HG03108 (cell line): ENCODE measurements around the gene NDUFC1.

ENCODE experiments used
- ATAC-seq: cut with Tn5 transposase; IDR thresholded peaks from one replicate; pipeline ENCODE4 v1.9.1; 2021; ENCODE audit warnings: moderate library complexity; ENCODE audit not compliant: unreplicated experiment

Gene NDUFC1

DNA sequence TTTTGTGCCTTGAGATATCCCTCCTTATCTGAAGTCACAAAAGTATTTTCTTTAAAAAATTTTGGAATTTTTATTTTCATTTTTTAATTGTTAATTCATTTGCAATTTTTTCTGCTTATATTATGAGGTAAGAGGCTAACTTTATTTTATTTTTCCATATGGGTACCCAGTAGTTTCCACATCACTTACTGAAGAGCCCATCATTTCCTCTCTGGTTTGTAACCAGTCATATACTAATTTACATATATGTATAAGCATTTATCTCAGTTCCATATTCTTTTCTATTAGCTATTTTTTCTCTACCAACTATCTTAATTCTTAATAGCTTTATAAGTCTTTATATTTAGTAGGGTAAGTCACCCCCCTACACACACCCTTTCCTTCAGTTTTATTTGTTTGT is 49.2 kb downstream of the NDUFC1 start:
- ATAC-seq = no peak

DNA sequence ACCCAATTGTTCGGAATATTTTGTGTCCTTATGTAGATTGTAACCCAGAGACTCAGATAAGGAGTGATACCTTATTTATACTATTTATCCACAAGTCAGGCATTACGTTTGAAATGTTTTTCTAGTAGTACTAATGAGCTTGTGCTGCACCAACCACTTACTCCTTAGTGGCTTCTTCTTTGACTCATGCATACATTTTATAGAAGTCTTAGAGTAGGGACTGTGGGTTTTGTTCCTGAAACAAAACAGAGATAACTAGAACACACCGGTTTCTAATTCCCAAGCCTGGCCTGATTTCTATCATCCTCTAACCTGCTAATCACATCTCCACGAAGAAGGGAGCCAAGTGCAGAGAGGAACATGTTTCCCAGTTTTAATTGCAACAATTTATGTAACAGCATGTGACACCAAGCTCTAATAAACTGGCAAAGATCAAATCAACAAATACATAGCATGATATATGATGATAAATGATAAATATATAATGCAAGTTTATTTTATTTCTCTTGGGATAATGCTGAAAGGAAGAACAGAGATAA is 54.5 kb downstream of the NDUFC1 start:
- ATAC-seq = no peak

DNA sequence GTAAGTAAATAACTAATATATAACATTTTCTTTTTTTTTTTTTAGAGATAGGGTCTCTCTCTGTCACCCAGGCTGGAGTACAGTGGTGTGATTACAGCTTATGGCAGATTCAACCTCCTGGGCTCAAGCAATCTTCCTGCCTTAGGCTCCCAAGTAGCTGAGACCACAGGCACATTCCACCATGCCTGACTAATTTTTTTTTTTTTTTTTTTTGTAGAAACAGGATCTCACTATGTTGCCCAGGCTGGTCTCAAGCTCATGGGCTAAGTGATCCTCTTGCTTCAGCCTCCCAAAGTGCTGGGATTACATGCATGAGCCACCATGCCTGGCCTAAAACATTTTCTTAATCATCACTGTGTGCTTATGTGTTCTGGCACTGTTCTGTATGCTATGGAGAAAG is 55.0 kb downstream of the NDUFC1 start:
- ATAC-seq = no peak

DNA sequence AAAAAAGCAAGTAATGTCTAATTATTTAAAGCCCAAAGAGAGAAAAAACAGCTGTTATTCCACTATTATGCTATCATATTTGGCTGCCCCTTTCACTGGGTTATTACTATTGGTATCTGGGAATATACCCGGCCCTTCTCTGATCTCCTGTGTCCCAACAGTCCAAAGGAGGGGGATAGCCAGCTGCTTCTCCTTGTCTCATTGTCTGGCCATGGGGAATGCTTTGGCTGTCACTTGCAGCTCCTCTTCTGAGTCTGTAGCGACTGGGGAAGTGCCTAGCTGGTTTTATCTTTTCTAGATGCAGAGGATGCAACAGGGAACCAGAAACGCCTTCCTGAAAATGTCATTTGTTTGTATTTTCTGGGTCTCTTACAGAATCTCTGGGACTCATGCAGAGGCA is 56.1 kb downstream of the NDUFC1 start:
- no peak for ATAC-seq

DNA sequence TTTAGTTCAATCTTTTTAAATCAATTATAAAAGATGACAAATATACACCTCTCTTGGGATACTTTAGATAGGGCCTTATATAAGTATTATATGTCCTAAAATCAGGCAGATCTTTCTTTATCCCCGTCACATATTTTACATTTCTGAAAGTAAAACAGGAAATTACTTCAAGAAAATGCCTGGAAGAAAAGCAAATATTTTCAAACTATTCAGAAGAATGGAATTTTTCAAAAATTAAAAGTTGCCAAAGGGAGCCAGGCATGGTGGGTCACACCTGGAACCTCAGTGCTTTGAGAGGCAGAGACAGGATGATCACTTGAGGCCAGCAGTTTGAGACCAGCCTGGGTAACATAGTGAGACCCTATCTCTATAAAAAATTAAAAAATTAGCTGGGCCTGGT is 56.7 kb downstream of the NDUFC1 start:
- ATAC-seq = no peak

DNA sequence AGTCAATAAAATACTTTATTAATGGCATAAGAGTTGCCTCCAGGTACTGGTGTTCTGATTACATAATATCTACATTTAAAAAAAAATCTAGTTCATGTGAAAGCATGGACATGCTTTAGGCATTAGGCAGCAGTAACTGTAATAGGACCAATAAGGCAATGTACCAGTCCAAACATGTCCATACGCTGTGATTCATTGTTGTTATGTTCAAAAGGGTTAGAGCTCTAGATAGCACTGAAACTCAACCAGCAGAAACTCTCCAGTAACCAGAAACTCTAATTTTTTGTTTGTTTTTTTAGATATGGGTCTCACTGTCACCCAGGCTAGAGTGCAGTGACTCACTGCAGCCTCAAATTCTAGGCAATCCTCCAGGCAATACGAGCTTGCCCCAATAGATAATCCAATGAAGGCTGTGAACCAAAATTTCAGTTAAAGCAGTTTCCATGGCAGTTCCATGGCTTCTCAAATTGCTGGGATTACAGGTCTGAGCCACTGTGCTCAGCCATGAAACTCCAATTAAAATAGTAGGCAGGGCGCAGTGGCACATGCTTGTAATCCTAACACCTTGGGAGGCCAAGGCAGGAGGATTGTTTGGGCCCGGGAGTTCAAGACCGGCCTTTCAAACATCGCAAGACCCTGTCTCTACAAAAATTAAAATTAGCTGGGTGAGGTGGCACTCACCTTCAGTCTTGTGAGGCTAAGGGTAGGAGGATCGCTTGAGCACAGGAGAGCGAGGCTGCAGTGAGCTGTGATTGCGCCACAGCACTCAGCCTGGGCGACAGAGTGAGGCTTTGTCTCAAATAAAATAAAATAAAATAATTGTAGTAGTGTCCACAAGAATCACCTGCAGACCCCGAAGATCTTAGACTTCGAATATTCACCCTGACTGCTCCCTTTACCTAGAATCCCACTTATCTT is 58.6 kb downstream of the NDUFC1 start:
- ATAC-seq = no peak

DNA sequence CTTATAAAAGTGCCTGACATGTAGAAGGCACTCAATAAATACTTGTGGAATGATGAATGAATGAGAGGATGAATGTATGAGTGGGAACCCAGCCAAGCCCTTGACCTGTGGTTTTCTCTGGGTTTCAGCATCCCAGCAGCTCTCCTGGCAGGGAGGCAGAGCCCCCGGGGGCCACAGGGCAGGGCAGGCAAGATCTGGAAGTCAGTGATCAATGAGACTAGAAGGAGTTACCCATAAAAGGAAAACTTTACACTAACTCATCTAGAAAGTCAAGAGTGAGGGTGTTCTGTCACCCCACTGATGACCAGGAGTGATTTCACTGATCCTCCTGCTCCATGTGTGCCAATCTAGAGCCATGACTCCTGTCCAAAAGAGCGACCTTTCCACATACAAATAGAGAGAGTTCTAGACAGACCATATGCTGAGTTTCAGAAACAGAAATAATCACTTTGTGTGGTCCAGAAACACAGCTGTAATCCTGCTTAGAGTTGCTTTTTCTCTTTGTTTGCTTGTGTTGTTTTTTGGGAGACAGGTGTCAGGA is 59.7 kb downstream of the NDUFC1 start:
- no peak for ATAC-seq

DNA sequence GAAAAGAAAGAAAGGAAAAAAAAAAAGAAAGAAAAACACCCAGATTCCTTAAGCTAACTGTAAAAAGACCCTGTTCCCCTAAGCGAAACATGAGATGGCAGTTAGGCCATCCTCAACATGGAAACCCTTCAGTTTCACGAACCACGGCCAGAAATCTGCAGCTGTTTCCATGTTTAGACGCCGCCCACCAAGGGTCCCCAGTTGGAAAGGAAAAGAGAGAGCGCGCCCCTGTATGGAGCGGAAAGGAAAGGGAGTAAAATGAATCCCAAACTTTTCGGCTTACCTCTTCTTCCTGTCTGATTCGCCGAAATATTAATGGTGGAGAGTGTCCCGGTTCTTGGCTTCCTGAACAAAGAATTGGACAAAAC is 60.5 kb downstream of the NDUFC1 start:
- no peak for ATAC-seq

DNA sequence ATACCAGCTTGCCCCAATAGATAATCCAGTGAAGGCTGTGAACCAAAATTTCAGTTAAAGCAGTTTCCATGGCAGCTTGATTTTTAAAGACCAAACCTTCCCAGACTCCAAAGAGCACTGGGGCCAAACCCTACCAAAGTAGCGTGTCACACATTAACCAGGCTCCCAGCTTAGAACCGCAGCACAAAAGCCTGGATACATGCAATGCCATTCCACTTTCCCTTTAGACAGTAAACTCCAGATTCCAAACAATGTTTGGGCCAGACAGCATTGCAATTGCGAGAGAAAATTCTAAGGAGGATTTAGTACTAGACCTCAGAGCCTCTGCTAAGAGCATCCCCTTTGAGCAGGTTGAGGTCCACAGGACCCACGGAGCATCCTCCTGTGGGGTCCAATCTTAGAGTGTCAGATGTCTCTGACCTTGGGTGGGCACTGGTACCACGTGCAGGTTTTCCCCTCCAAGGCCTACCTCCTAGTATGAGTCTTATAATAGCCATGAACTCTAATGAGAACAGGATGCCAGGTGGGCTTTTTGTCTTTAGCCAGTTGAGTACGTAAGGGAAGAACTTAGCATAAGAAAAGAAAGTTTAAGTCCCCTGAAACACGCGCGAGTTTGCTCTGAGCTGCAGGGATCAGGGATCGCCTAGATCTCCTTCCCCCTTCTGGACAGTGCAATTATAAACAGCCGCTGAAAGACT is 61.0 kb downstream of the NDUFC1 start:
- no peak for ATAC-seq
